Memory B cell (primary cell): Measurements from ENCODE around the gene TAF1B.

Experiments used
- ATAC-seq: fragments of 150-1000 bp; cut with Tn5 transposase; 2 replicates; pipeline ENCODE4 v1.10.0; 2021; ENCODE audit warnings: low read depth, mild to moderate bottlenecking, moderate library complexity
- DNase-seq, 2 donors: peaks; one replicate each; pipeline ENCODE4 v3.0.0; 2022; ENCODE audit warnings: low spot score in 2 of 2
- H3K27ac Mint-ChIP-seq: one replicate; pipeline ENCODE4 v1.8.0; 2022; ENCODE audit warnings: mild to moderate bottlenecking, moderate library complexity, mixed read lengths
- H3K27me3 Mint-ChIP-seq: one replicate; pipeline ENCODE4 v1.8.0; 2022; ENCODE audit warnings: mixed read lengths
- H3K36me3 Mint-ChIP-seq: one replicate; pipeline ENCODE4 v1.8.0; 2022; ENCODE audit warnings: mild to moderate bottlenecking, mixed read lengths
- H3K4me1 Mint-ChIP-seq: one replicate; pipeline ENCODE4 v1.8.0; 2022; ENCODE audit warnings: mixed read lengths
- H3K4me3 Mint-ChIP-seq: one replicate; pipeline ENCODE4 v1.8.0; 2022; ENCODE audit warnings: mild to moderate bottlenecking, moderate library complexity, mixed read lengths
- H3K9me3 Mint-ChIP-seq: one replicate; pipeline ENCODE4 v1.8.0; 2022; ENCODE audit warnings: mixed read lengths

Gene TAF1B

DNA sequence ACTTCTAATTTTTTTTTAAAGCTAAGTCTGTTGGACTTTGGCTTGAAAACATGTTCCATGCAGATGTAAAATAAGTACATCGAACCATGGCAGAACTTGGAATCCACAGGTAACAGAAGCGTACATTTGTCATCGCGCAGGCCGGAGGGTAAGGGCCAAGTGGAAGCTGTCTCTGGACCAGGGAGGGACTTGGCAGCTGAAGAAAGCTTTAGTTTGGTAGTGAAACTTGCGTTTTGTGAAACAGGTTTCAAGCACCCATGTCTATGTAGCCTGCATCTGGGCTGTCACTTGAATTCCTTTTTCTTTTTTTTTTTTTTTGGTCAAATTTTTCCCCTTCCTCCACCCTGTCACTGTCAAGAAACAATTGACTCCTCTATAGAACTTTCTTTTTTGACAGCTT is 128.6 kb downstream of the TAF1B start:
- no peaks in the 10 kb centered on the region for H3K9me3 Mint-ChIP-seq
- peaks cover 13% of the 10 kb centered on the region for H3K27me3 Mint-ChIP-seq
- DNase-seq (no peak), ATAC-seq (no peak)
- H3K27ac Mint-ChIP-seq, result no peak overlapping the region
- H3K4me1 Mint-ChIP-seq, result peaks cover 9% of the 10 kb centered on the region
- no peak overlapping the region for H3K4me3 Mint-ChIP-seq
- peaks cover 1% of the 10 kb centered on the region for H3K36me3 Mint-ChIP-seq

DNA sequence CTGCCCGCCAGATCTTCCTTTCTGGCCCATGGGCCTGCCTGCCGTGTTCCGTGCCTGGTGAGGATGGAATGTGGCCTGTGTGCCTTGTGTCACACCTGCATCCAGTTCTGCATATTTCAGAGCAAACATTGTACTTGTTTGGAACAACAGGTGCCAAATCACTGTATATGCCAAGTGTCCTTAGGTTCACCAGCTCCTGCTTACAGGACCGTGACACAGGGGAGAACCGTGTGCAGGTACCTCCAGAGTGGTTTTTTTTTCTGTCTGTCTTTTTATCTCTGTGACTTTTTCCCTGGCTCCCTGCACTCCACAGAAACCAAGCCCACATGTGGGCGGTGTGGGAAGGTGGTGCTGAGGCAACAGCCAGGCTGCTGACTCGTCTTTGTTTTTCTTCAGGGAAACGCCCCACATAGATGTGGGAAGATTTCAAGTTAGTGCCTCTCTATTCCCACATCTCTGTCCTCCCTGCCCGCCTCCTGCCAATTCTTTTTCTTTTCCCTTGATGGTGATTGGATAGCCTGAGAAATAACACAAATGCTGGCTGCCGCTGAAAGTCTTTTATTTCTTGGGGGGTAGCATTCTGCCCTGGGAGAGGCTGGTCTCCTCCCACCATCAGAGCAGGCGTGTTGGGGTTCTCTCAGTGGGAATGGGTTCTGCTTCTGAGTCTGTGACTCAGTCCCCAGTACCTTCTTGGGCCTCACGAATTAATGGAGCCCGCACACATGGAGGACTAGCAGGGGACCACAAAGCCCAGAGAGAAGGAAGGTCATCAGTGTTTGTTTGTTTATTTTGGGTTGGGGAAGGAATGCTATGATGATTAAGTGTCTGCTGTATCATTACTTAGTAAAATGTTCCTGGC is 129.6 kb downstream of the TAF1B start:
- no peak overlapping the region for H3K4me3 Mint-ChIP-seq
- H3K27ac Mint-ChIP-seq, result no peak overlapping the region
- H3K36me3 Mint-ChIP-seq, result peaks cover 1% of the 10 kb centered on the region
- peaks cover 1% of the 10 kb centered on the region for H3K9me3 Mint-ChIP-seq
- DNase-seq, result no peak
- no peak for ATAC-seq
- H3K4me1 Mint-ChIP-seq, result peaks cover 3% of the 10 kb centered on the region
- peaks cover 14% of the 10 kb centered on the region for H3K27me3 Mint-ChIP-seq

DNA sequence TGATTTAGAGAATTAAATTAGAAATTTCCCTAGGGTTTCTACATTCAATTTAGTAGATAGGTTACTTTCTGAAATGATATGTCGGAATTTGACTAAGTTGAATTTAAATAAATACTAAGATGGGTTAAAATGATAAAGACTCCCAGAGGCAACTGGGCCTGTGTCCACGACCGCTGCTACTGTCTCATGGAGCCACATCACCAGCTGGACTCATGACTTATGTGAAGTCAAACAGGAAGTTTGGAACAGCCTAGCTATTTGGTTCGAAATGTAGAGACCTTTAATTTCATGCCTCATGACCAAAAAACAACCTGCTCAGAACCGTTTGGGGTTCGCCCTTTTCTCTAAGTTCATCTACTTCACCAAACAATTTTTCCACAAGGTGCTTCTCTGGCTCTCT is 130.4 kb downstream of the TAF1B start:
- no peak for DNase-seq
- no peak overlapping the region for H3K4me3 Mint-ChIP-seq
- H3K27ac Mint-ChIP-seq, result no peak overlapping the region
- H3K27me3 Mint-ChIP-seq, result peaks cover 18% of the 10 kb centered on the region
- H3K4me1 Mint-ChIP-seq, result no peaks in the 10 kb centered on the region
- peaks cover 1% of the 10 kb centered on the region for H3K36me3 Mint-ChIP-seq
- peaks cover 5% of the 10 kb centered on the region for H3K9me3 Mint-ChIP-seq
- no peak for ATAC-seq

DNA sequence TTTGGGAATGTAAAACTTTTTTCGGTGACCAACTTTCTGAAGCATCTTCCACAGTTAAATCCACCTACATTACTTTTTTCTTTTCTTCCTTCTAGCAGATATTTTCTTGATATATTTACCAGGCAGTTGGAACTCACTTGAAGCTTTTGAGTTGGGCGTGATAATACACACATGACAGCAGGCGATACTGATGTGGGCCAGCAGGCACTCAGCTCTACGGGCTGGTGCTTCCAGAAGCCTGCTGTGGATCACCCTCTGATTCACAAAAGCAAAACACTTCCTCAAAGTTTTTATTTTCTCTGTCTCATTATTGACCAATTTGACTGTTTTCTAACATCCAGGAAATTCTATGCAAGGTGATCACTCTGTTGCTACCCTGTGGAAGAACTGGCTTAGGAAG is 131.1 kb downstream of the TAF1B start:
- Mint-ChIP-seq H3K4me3 (no peak overlapping the region), H3K9me3 (peaks cover 5% of the 10 kb centered on the region), H3K36me3 (peaks cover 1% of the 10 kb centered on the region), H3K27ac (no peak overlapping the region), H3K27me3 (peaks cover 18% of the 10 kb centered on the region), H3K4me1 (no peaks in the 10 kb centered on the region)
- no peak for ATAC-seq
- DNase-seq, result no peak

DNA sequence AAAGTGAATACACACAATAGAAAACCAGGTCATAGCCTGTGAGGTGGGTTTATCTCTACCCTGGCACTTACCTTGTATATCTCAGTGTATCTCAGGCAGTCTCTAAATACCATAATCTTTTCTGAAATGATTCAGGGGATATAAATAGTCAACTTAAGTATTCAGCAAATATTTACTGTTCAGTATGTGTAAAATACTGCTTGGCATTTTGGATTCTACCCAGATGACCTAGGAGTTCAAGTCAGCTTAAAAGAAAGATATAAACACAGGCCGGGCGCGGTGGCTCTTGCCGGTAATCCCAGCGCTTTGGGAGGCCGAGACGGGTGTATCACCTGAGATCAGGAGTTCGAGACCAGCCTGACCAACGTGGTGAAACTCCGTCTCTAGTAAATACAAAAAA is 132.1 kb downstream of the TAF1B start:
- no peak for DNase-seq
- no peak overlapping the region for H3K4me3 Mint-ChIP-seq
- H3K4me1 Mint-ChIP-seq, result no peaks in the 10 kb centered on the region
- H3K9me3 Mint-ChIP-seq, result peaks cover 5% of the 10 kb centered on the region
- H3K36me3 Mint-ChIP-seq, result peaks cover 1% of the 10 kb centered on the region
- no peak for ATAC-seq
- H3K27ac Mint-ChIP-seq, result no peak overlapping the region
- H3K27me3 Mint-ChIP-seq, result peaks cover 18% of the 10 kb centered on the region

DNA sequence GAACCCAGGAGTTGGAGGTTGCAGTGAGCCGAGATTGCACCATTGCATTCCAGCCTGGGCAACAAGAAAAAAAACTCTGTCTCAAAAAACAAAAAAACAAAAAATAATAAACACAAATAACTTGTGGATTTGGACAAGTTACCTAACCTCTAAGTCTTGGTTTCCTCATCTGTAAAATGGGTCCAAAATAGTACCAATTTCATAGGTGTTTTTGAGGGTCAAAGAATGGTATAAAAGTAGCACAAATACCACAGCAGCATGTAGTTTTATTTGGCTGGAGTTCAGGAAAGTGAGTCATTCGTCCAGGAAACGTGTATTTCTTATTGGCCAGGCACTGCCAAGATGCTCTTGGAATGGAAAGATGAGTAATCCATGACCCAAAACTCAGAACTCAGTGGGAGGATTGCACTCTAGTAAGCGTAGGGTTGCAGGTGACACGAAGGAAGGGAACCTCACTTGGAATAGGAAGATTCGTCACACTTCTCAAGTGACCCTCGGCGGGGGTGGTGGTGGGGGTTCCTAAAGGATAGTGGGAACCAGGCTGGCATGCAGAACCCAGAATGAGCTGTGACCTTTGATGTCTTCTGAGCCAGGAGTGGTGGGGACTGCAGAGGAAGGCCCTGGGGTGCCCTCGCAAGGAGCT is 132.7 kb downstream of the TAF1B start:
- H3K9me3 Mint-ChIP-seq, result peaks cover 5% of the 10 kb centered on the region
- H3K27ac Mint-ChIP-seq, result no peak overlapping the region
- H3K27me3 Mint-ChIP-seq, result peaks cover 18% of the 10 kb centered on the region
- peaks cover 1% of the 10 kb centered on the region for H3K36me3 Mint-ChIP-seq
- H3K4me1 Mint-ChIP-seq, result no peaks in the 10 kb centered on the region
- H3K4me3 Mint-ChIP-seq, result no peak overlapping the region
- no peak for DNase-seq
- ATAC-seq, result no peak

DNA sequence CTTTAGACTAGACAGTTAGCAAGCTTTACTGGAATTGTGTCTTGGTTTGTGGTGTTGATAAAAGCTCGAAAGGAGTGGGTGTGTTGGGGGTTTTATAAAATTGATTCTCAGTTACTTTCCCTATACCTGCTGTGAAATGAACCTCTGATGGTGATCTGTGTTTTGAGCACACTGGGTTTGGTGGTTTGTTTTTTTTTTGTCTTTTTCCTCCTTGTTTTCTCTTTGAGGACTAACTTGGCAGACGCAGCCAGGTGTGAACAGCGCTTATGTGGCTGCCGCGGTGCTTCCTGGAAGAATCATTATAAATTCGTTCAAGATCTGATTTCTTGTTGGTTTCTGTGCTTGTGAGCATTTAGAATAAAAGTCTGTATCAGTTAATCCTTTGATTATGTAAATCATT is 136.7 kb downstream of the TAF1B start:
- peaks cover 18% of the 10 kb centered on the region for H3K27me3 Mint-ChIP-seq
- H3K36me3 Mint-ChIP-seq, result peaks cover 1% of the 10 kb centered on the region
- peaks cover 5% of the 10 kb centered on the region for H3K9me3 Mint-ChIP-seq
- H3K27ac Mint-ChIP-seq, result no peak overlapping the region
- DNase-seq (no peak), ATAC-seq (no peak)
- H3K4me3 Mint-ChIP-seq, result no peak overlapping the region
- peaks cover 4% of the 10 kb centered on the region for H3K4me1 Mint-ChIP-seq

DNA sequence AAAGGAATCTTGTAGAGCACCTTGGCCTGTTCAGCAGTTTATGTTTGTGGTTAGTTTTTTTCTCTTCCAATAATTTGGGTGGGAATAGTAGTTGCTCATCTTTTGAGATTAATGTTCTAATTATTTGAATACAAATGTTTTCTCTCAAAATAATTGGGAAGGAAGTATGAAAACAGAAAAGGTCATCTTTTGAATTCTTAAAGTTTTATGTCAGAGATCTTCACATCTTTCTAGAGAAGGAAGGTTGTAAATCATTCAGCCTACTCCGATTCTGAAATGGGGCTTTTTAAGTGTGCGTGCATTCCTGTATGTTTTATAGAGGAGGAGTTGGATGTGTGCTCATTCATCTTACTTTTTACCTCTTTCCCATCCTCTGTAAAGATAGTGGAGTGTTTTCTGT is 137.2 kb downstream of the TAF1B start:
- DNase-seq, result no peak
- Mint-ChIP-seq H3K27ac (no peak overlapping the region), H3K4me1 (peaks cover 4% of the 10 kb centered on the region), H3K36me3 (peaks cover 1% of the 10 kb centered on the region), H3K9me3 (peaks cover 5% of the 10 kb centered on the region), H3K4me3 (no peak overlapping the region), H3K27me3 (peaks cover 18% of the 10 kb centered on the region)
- ATAC-seq, result no peak

DNA sequence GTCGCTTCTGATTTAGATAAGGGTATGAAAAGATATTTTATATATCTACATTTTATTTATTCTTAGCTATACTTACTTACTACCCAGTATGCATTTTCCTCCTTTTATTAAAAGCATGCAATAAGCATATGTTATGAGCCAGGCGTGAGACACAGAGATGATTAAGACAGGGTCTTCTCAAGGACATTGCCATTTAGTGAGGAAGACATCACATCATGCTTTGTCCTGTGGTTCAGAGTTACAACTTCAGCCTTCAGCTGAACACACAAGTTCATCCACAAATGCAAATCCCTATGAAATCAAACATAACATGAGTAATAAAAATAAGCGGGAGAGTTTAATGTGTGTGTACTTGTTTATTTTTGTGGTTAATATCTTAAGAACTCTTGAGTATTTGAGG is 138.4 kb downstream of the TAF1B start:
- peaks cover 5% of the 10 kb centered on the region for H3K9me3 Mint-ChIP-seq
- H3K4me3 Mint-ChIP-seq, result no peak overlapping the region
- H3K4me1 Mint-ChIP-seq, result peaks cover 4% of the 10 kb centered on the region
- peaks cover 10% of the 10 kb centered on the region for H3K27me3 Mint-ChIP-seq
- H3K27ac Mint-ChIP-seq, result no peak overlapping the region
- DNase-seq, result no peak
- no peaks in the 10 kb centered on the region for H3K36me3 Mint-ChIP-seq
- no peak for ATAC-seq

DNA sequence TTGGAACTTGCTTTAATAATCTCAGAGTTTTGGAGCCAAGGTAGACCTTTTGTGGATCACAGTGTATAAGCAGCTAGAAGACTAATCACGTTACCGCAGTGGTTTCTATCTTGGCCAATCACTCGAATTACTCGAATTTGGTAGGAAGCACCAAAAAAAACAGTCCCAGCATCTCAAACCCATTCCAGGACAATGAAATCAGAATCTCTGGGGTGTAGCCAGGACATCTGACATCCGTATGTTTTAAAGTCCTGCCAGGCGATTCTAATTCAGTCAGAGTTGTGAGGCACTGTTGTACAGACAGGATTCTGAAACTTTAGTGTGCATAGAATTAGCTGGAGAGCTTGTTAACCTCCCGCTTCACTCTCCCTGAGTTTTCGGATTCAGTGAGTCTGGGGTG is 139.0 kb downstream of the TAF1B start:
- H3K4me3 Mint-ChIP-seq, result no peak overlapping the region
- H3K9me3 Mint-ChIP-seq, result peaks cover 5% of the 10 kb centered on the region

DNA sequence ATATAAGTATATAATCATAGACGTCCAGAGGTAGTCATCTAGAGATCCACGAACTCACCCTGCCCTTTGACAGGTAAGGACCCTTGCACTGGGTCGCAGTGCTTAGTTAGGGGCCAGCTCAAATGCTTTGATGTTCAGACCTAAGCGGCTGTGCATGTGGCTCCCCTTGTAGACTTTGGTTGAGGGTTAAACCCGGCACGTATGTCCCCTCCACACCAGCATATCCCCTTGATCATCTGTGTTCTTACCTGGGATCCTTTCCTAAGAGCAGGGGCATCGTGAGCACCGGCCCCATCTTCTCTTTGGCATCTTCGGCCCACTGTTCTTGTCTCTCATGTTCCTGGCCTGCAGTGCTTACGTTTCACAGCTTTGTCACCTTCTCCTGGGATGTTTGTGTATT is 139.6 kb downstream of the TAF1B start:
- Mint-ChIP-seq H3K27ac (no peak overlapping the region), H3K4me1 (peaks cover 4% of the 10 kb centered on the region), H3K36me3 (no peaks in the 10 kb centered on the region), H3K27me3 (peaks cover 7% of the 10 kb centered on the region), H3K9me3 (peaks cover 4% of the 10 kb centered on the region), H3K4me3 (no peak overlapping the region)
- DNase-seq (no peak), ATAC-seq (no peak)

More for the DNA sequence above, 139.0 kb downstream of the TAF1B start:
- H3K4me1 Mint-ChIP-seq, result peaks cover 4% of the 10 kb centered on the region
- ATAC-seq (no peak), DNase-seq (no peak)
- H3K27ac Mint-ChIP-seq, result no peak overlapping the region
- H3K27me3 Mint-ChIP-seq, result peaks cover 8% of the 10 kb centered on the region
- H3K36me3 Mint-ChIP-seq, result no peaks in the 10 kb centered on the region

DNA sequence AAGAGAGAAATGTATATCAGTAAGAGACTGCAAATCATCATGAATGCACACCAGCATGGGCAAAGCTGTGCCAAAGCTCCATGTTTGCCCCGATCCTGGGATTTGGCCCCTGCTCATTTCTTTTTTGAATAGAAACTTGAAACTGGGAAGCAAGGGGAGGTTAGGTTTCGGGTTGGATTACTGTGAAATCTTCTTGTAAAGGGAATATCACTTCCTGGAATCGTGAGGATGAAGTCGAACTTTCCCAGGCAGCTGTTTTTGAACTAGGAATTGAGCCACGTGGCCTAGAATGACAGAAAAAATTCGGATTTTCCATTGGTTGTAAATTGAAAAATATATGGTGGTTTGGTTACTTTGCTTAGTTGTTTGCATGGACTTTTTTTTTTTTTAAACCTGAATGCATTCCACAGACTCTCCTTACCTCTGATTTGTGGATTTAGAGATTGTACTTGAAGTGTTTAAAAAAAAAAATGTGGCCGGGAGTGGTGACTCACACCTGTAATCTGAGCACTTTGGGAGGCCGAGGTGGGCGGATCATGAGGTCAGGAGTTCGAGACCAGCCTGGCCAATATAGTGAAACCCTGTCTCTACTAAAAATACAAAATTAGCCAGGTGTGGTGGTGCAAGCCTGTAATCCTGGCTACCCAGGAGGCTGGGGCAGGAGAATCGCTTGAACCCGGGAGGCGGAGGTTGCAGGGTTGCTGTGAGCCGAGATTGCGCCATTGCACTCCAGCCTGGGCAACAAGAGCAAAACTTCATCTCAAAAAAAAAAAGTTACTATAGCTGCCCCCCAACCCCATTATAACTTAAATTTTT is 140.3 kb downstream of the TAF1B start:
- Mint-ChIP-seq H3K27me3 (peaks cover 3% of the 10 kb centered on the region), H3K36me3 (no peaks in the 10 kb centered on the region), H3K4me3 (no peak overlapping the region), H3K27ac (no peak overlapping the region), H3K4me1 (peaks cover 4% of the 10 kb centered on the region), H3K9me3 (no peaks in the 10 kb centered on the region)
- DNase-seq (no peak), ATAC-seq (peak; percentile 10)
